OCI-LY7 (cell line): ENCODE results near the gene THEMIS. TPM values are rescaled to one million over a fixed set of nuclear protein-coding genes. Genes with fewer than 3 reads are reported as not detected.

Experiments
- BruUV-seq: library from RNA; stranded (reverse); fragments of 400-500 nt; replicated peaks from 2 replicates; lab custom pipeline; 2021; lab: Mats Ljungman, UMichigan
- CTCF ChIA-PET: fragments of 300-600 bp; sonication (Branson Sonifier 250); formaldehyde crosslinking; loops from one replicate; lab custom pipeline; 2022; ENCODE audit warnings: antibody characterized with exemption; ENCODE audit not compliant: unreplicated experiment; lab: Charles Lee
- POLR2A ChIA-PET: fragments of 300-600 bp; sonication (Branson Sonifier 250); formaldehyde crosslinking; loops from one replicate; lab custom pipeline; 2022; ENCODE audit warnings: antibody characterized with exemption; lab: Charles Lee
- DNase-seq: peaks from one replicate; pipeline ENCODE4 v3.0.0-alpha.2; 2015; ENCODE audit warnings: low spot score
- H2AFZ ChIP-seq: fragments of 200-600 bp; sonication (generic), shearing (Covaris generic); 2 replicates; pipeline ENCODE4 v1.6.1; 2014; ENCODE audit warnings: mild to moderate bottlenecking, antibody characterized with exemption, low read length, moderate library complexity
- H3K27ac ChIP-seq: fragments of 200-600 bp; sonication (generic); 2 replicates; pipeline ENCODE4 v1.5.1; 2014; ENCODE audit warnings: mixed run types, low read depth, mild to moderate bottlenecking, moderate library complexity, low read length, inconsistent platforms; ENCODE audit not compliant: poor library complexity, severe bottlenecking
- H3K36me3 ChIP-seq: fragments of 200-600 bp; sonication (generic); 2 replicates; pipeline ENCODE4 v1.6.1; 2014; ENCODE audit warnings: mild to moderate bottlenecking, antibody characterized with exemption, low read length, moderate library complexity, mixed read lengths; ENCODE audit not compliant: insufficient read depth
- H3K4me1 ChIP-seq: fragments of 200-600 bp; sonication (generic); 2 replicates; pipeline ENCODE4 v1.5.1; 2014; ENCODE audit warnings: mild to moderate bottlenecking, low read length; ENCODE audit not compliant: insufficient read depth, poor library complexity, severe bottlenecking
- H3K4me2 ChIP-seq: fragments of 200-600 bp; sonication (generic); 2 replicates; pipeline ENCODE4 v1.6.1; 2014; ENCODE audit warnings: mild to moderate bottlenecking, low read length
- H3K4me3 ChIP-seq: fragments of 200-600 bp; sonication (generic); 2 replicates; pipeline ENCODE4 v1.5.1; 2014; ENCODE audit warnings: mild to moderate bottlenecking, low read depth, low read length; ENCODE audit not compliant: poor library complexity, severe bottlenecking
- H3K79me2 ChIP-seq: fragments of 200-600 bp; sonication (generic); 2 replicates; pipeline ENCODE4 v1.6.1; 2016; ENCODE audit warnings: low read depth, mild to moderate bottlenecking, low read length, moderate library complexity, mixed read lengths; ENCODE audit not compliant: insufficient read depth
- H3K9me2 ChIP-seq: fragments of 200-600 bp; sonication (generic); 2 replicates; pipeline ENCODE4 v1.6.1; 2016; ENCODE audit warnings: mild to moderate bottlenecking, low read length, mixed read lengths; ENCODE audit not compliant: insufficient read depth
- H3K9me3 ChIP-seq: fragments of 200-600 bp; sonication (generic); 2 replicates; pipeline ENCODE4 v1.6.1; 2014; ENCODE audit warnings: mild to moderate bottlenecking, mixed run types, low read length, mixed read lengths
- H4K20me1 ChIP-seq: fragments of 200-600 bp; sonication (generic); 2 replicates; pipeline ENCODE4 v1.6.1; 2014; ENCODE audit warnings: mild to moderate bottlenecking, antibody characterized with exemption, low read length, moderate library complexity, mixed read lengths; ENCODE audit not compliant: insufficient read depth
- EZH2phosphoT487 ChIP-seq: fragments of 200-600 bp; sonication (generic); IDR thresholded peaks from 2 replicates; pipeline ENCODE4 v1.6.1; 2018; ENCODE audit warnings: low read depth, borderline replicate concordance, mild to moderate bottlenecking, mixed run types, antibody characterized with exemption, low read length, moderate library complexity, mixed read lengths
- intact Hi-C: fragments of 100-400 bp; cut with micrococcal nuclease; formaldehyde crosslinking; loops from one replicate; pipeline ENCODE4 v1.10.0; 2022; ENCODE audit not compliant: unreplicated experiment
- total RNA-seq, 2 experiments: library from RNA; depleted of rRNA in 1 of 2; stranded (reverse); fragments of >200 nt in 1 of 2; shearing (Covaris generic) in 1 of 2; gene quantifications; 2 replicates each; pipeline ENCODE4 v1.2.3, GENCODE V29; 2014 to 2022
- TF ChIP-seq, protein P1 (sequence below): fragments of 200-600 bp; sonication (generic); conservative IDR thresholded peaks from 2 replicates; pipeline ENCODE4 v1.5.1; 2014; ENCODE audit warnings: mild to moderate bottlenecking, antibody characterized with exemption, low read length, moderate library complexity, mixed read lengths

THEMIS gene
- total RNA-seq, 2 experiments from 2014 or later: not detected

DNA sequence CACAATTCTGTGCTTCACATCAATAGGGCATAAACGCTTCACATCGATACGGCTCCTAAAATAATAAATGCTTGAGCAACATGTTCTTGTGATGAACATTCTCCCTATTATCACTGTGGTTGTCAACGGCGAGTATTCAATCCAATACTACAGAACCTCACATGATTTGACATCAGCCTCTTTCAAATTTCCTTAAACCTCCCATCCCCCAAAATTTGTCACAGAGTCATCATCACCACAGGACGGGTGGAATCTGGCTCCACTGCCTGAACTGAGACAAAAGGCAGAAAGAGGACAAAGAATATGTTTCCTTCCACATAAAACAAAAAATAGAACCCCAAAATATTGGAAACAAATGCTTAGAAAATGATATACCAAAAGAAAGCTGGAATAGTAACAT lies 7.3 kb downstream of the THEMIS start:
- no TSS peak for BruUV-seq
- no peak overlapping the region for H2AFZ ChIP-seq
- no peak for DNase-seq
- no peaks in the 10 kb centered on the region for H3K36me3 ChIP-seq
- ChIA-PET CTCF (no interaction called here), POLR2A (interaction anchor here (0.8 kb wide), 1 partner anchor 26 kb away, joined by 4 read pairs; no protein-coding TSS in a partner anchor)
- H3K27ac ChIP-seq: no peak overlapping the region
- H3K4me1 ChIP-seq: no peaks in the 10 kb centered on the region
- no peaks in the 10 kb centered on the region for H4K20me1 ChIP-seq
- H3K4me3 ChIP-seq: no peak overlapping the region
- H3K4me2 ChIP-seq: no peak overlapping the region
- H3K79me2 ChIP-seq: no peaks in the 10 kb centered on the region
- intact Hi-C loops: no loop called here
- H3K9me2 ChIP-seq: no peaks in the 10 kb centered on the region
- no peaks in the 10 kb centered on the region for H3K9me3 ChIP-seq
- TF ChIP-seq, protein P1, sequence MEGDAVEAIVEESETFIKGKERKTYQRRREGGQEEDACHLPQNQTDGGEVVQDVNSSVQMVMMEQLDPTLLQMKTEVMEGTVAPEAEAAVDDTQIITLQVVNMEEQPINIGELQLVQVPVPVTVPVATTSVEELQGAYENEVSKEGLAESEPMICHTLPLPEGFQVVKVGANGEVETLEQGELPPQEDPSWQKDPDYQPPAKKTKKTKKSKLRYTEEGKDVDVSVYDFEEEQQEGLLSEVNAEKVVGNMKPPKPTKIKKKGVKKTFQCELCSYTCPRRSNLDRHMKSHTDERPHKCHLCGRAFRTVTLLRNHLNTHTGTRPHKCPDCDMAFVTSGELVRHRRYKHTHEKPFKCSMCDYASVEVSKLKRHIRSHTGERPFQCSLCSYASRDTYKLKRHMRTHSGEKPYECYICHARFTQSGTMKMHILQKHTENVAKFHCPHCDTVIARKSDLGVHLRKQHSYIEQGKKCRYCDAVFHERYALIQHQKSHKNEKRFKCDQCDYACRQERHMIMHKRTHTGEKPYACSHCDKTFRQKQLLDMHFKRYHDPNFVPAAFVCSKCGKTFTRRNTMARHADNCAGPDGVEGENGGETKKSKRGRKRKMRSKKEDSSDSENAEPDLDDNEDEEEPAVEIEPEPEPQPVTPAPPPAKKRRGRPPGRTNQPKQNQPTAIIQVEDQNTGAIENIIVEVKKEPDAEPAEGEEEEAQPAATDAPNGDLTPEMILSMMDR: no peak
- TF ChIP-seq EZH2phosphoT487: no peak

GRCh38 chr6:127891731-127892326 lies 9.0 kb downstream of the THEMIS start:
- intact Hi-C loops: no loop called here
- H3K9me3 ChIP-seq: no peaks in the 10 kb centered on the region
- no TSS peak for BruUV-seq
- ChIA-PET CTCF (no interaction called here), POLR2A (no interaction called here)
- H3K9me2 ChIP-seq: no peaks in the 10 kb centered on the region
- no peaks in the 10 kb centered on the region for H4K20me1 ChIP-seq
- H3K79me2 ChIP-seq: no peaks in the 10 kb centered on the region
- H3K4me2 ChIP-seq: no peak overlapping the region
- H3K36me3 ChIP-seq: no peaks in the 10 kb centered on the region
- TF ChIP-seq, protein P1: no peak
- TF ChIP-seq EZH2phosphoT487: no peak
- H3K4me3 ChIP-seq: no peak overlapping the region
- DNase-seq: no peak
- no peak overlapping the region for H3K27ac ChIP-seq
- H2AFZ ChIP-seq: no peak overlapping the region
- no peaks in the 10 kb centered on the region for H3K4me1 ChIP-seq

GRCh38 chr6:127886603-127887002 lies 14.3 kb downstream of the THEMIS start:
- CTCF ChIA-PET: no interaction called here
- no TSS peak for BruUV-seq
- intact Hi-C loops: no loop called here
- Histone ChIP-seq H3K4me2 (no peak overlapping the region), H4K20me1 (no peaks in the 10 kb centered on the region), H3K79me2 (no peaks in the 10 kb centered on the region), H3K9me3 (no peaks in the 10 kb centered on the region), H3K4me1 (no peaks in the 10 kb centered on the region), H3K36me3 (no peaks in the 10 kb centered on the region), H2AFZ (no peak overlapping the region), H3K9me2 (no peaks in the 10 kb centered on the region), H3K4me3 (no peak overlapping the region), H3K27ac (no peak overlapping the region)
- no peak for DNase-seq
- TF ChIP-seq, protein P1: no peak
- TF ChIP-seq EZH2phosphoT487: no peak
- POLR2A ChIA-PET: no interaction called here
